Measurements from ENCODE around the gene DPF3.

Gene DPF3

GRCh38 chr14:72708708-72709475, 185.0 kb downstream of the DPF3 start:
- no peak for DNase-seq

- DNase-seq, result no peak
Observed at GRCh38 chr14:72708222-72708621, 185.7 kb downstream of the DPF3 start.

GRCh38 chr14:72706485-72706884, 187.4 kb downstream of the DPF3 start:
- DNase-seq, result no peak

DNA sequence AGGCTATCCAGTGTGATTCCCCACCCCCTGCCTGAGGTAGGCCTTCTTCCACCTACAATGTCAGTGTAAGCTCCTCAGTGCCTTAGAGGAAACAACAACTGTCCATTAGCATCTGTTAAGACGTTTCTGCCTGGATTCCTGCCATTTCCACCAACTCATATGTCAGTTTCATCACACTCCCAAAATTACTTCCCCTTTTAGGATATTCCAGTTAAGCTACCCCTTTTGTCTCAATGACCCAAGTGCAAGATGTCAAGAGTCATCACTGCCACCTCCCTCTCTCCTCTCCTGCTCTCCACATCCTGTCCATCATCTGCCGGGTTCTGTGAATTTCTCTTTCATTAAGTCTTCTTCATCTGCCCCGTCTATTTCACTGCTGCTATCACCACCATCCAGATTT, 189.4 kb downstream of the DPF3 start:
- DNase-seq, result no peak

- DNase-seq, result no peak
Observed at GRCh38 chr14:72701605-72702004, 192.3 kb downstream of the DPF3 start.

GRCh38 chr14:72701237-72701565, 192.7 kb downstream of the DPF3 start:
- DNase-seq, result no peak

DNA sequence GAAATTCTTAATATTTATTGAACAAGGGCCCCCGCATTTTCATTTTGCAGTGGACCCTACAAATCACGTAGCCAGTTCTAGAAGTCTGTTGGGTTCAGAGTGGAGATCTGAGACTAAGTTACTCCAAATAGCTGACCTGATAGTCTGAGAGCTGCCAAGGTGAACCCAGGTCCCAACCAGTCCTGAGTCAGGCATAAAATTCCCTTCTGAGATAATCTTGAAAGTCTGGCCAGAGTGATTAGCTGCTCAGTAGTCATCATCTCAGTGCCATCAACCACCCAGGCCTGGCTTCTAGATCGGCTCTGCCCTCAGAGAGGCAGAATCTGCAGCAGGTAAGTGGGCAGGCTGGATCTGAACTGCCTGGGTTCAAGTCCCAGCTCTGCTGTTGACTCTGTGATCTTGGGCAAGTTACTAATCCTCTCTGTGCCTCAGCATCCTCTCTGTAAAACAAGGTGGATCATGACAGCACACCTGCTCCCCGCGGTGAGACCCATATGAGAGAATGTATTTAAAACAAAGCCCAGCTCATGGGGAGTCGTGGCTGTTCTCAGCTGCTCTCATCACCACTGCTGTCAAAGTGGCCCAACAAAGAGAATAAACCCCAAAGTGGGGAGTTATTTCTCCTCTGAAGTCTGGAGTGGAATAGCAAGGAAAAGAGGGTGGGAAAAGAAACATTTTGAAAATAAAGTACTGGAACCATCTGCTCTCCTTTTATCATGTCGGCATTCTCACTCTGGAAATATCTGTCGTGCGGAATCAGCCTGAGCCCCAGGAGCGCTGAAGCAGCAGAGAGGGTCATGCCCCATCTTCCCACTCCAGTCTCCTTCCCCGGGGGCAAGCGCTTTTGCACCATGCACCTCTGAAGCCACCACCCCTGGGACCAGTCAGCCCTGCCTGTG, 193.3 kb downstream of the DPF3 start:
- no peak for DNase-seq

DNA sequence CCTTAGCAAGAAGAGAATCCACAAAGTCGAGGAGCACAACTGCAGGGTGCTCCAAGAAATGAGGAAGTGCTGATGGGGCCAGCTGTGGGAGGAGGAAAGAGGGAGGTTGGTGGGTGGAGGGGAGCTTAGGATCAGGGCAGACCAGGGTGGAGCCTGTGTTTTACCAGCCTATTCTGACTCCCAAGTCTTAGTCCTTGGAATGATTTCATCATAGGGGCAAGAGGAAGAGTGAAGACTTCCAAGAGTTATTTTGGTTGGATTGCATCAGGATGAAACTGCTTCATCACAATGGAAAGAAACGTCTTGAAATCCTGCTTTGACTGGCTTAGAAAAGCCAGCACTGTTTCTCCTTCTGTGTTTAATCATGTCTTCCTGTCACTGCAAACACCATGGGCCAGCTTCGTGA, 194.0 kb downstream of the DPF3 start:
- peak; percentile 72 for DNase-seq

DNA sequence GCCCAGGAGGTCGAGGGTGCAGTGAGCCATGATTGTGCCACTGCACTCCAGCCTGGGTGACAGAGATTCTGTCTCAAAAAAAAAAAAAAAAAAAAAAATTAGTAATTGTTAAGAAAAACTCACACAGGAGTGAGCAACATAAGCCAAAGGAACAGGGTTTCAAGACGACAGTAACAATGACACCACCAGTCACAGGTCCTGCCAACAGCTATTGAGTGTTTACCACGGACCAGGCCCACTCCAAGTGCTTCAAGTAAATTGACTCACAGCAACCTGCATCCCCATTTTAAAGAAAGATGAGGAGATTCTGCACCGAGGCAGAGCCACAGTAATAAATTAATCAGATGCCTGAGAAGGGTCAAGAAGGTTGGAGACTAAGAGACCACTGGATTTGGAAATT, 194.5 kb downstream of the DPF3 start:
- DNase-seq, result no peak

GRCh38 chr14:72692696-72693095, 201.2 kb downstream of the DPF3 start:
- no peak for DNase-seq

GRCh38 chr14:72690324-72690723, 203.6 kb downstream of the DPF3 start:
- no peak for DNase-seq

GRCh38 chr14:72688990-72689671, 204.8 kb downstream of the DPF3 start:
- DNase-seq, result no peak

- no peak for DNase-seq
Observed at GRCh38 chr14:72686832-72687231, 207.1 kb downstream of the DPF3 start.

DNA sequence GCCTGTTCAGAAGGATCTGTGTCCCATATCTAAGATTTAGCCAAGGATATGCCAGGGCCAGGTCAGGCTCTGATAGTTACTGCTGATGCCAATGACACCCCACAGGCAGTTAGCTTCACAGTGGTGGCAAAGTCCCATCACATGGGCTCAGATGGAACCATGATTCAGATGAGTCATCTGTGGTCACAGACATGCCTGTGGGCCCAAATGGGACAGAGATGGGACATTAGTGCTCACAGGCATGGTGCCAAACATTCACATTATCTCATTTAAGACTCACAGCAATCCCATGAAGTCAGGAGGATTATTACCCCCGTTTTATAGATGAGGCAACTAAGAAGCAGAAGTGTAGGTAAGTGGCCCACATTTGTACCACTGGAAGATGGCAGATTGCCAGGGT, 207.8 kb downstream of the DPF3 start:
- no peak for DNase-seq

DNA sequence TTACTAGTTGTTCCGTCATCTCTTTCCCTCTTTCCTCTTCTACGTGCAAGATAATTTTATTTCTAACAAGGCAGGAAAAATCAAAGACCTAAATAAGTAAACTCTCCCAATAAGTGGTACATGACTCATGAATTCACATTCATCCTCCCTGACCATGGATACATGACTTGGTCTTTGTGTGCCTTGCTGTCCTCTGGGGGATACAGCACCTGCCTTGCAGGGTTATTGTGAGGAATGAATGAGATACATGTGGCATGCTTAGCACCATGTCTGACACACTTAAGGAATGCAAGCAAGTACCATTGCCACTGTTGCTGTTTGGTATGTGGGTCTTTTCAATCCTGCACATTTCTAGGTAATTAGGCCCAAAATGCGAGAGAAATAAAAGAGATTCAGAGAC, 208.4 kb downstream of the DPF3 start:
- DNase-seq, result no peak

DNA sequence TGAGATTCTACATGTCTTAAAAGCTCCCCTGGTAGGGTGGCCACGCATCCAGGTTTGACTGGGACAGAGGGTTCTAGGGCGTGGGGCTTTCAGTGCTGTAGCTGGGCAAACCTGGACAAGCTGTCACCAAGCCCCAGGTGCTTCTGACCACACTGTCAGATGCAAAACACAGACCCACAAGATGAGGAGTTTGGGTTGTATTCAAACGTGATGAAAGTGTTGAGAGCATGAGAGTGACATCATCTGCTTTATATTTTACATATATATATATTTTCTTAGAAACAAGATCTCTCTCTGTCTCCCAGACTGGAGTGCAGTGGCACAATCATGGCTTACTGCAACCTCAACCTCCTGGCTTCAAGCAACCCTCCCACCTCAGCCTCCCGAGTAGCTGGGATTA, 210.1 kb downstream of the DPF3 start:
- DNase-seq, result no peak

GRCh38 chr14:72682188-72682587, 211.7 kb downstream of the DPF3 start:
- peak; percentile 55 for DNase-seq

DNA sequence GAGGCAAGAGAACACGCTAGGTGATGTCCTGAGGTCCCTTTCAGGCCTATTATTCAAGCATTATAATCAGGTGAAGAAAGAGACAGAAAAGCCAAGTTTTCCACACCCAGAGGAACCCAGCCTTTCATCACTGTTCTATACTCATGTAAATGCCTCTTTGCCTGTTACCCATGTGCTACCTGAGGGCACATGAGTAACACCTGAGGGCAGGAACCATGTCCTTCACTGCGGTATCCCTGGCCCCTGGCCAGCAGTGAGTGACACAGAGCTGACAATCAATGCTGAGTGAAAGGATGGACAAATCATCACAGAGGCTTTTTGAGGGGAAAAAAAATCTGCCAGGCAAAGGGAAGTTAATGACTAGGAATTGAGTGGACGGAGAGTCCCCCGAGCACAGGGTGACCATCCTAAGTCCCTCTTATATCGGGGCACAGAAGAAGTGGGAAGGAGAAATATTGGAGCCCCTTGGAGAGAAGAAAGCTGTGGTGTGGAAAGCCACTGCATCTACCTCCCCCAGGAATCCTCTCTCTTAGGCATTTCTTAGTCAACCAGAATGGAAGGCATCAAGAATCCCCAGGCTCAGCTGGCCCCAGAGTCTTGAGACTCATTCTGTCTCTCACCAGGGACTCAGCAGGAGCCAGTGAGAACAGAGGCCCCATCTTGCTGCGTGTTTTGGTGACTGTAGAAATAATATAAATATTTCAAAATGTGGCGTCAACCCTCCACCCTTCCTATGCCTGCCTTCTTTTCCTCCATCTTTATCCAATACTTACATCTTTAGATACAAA, 212.9 kb downstream of the DPF3 start:
- DNase-seq, result peak; percentile 53

DNA sequence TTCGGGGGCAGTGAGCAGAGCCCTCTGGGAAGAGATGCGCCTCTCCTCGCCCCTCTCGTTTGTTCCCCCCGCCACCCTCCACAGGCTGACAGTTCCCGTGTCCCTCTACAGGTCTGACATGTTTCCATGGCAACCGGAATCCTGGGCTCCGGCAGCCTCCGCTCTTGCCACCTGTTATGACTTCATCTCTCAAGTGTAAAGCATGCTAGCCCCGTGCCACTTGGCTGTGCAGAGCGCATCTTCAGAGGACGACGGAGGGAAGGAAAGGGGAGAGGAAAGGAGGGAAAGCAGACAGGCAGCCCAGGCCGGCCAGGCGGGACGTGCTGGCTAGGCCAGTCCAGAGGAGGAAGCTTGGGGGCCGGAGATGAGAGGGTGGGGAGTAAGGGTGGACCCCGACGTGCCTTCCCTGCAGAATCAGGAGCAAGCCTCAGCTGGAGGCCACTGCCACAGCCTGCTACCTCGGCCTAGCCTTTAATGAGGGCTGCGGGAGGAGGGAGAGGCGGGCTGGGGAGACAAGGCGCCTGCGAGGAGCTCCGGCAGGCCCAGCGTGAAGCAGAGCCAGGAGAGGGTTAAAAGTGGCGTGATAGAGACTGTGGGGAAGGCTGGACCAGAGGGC, 214.3 kb downstream of the DPF3 start:
- DNase-seq, result no peak

DNA sequence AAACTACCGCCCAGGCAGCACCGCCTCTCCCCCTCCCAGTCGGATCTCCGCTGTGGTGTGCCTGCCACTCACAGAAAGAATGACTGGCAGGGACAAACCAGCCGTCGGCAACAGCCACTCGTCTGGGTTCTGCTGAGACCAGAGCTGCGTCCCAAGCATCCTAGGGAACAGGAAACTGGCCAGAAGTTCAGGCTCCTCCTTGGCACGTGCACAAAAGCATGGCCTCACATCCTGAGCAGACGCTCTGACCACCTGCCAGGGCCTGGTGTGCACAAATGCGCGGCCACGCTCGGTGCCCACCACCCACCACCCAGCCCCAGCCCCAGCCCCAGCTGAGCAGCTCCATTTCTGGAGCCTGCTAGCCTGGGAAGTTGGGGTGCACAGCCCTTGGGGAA, 214.8 kb downstream of the DPF3 start:
- DNase-seq, result no peak

GRCh38 chr14:72678356-72678755, 215.5 kb downstream of the DPF3 start:
- DNase-seq, result peak; percentile 86

GRCh38 chr14:72677664-72678063, 216.2 kb downstream of the DPF3 start:
- DNase-seq, result no peak

Measured in HCEC 1CT (cell line).